ENCODE measurements around the gene CACNG8.

CACNG8 gene

DNA sequence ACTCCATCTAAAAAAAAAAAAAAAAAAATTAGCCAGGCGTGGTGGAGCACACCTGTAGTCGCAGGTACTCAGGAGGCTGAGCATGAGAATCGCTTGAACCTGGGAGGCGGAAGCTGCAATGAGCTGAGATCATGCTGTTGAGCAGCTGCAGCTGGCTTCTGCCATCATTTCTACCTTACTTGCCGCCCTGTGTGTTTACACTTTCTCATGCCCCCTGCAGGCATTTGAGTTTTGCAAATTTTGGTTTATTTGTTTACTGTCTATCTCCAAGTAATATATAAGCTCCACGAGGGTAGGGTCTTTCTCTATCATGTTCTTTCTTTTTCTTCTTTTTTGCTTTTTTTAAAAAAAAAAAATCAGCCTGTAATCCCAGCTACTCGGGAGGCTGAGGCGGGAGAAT is 46.7 kb downstream of the CACNG8 start:
- TF ChIP-seq POLR2AphosphoS5 (IDR thresholded peaks at IDR 0.05; ENCODE audit: low read depth, low read length) = no peak
- no peak for TF ChIP-seq SIN3A (IDR thresholded peaks at IDR 0.05; ENCODE audit: borderline replicate concordance, insufficient read depth, low read length)
- TF ChIP-seq, protein P1, sequence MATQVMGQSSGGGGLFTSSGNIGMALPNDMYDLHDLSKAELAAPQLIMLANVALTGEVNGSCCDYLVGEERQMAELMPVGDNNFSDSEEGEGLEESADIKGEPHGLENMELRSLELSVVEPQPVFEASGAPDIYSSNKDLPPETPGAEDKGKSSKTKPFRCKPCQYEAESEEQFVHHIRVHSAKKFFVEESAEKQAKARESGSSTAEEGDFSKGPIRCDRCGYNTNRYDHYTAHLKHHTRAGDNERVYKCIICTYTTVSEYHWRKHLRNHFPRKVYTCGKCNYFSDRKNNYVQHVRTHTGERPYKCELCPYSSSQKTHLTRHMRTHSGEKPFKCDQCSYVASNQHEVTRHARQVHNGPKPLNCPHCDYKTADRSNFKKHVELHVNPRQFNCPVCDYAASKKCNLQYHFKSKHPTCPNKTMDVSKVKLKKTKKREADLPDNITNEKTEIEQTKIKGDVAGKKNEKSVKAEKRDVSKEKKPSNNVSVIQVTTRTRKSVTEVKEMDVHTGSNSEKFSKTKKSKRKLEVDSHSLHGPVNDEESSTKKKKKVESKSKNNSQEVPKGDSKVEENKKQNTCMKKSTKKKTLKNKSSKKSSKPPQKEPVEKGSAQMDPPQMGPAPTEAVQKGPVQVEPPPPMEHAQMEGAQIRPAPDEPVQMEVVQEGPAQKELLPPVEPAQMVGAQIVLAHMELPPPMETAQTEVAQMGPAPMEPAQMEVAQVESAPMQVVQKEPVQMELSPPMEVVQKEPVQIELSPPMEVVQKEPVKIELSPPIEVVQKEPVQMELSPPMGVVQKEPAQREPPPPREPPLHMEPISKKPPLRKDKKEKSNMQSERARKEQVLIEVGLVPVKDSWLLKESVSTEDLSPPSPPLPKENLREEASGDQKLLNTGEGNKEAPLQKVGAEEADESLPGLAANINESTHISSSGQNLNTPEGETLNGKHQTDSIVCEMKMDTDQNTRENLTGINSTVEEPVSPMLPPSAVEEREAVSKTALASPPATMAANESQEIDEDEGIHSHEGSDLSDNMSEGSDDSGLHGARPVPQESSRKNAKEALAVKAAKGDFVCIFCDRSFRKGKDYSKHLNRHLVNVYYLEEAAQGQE (IDR thresholded peaks at IDR 0.05; ENCODE audit: insufficient read depth in 1 of 2, low read depth in 2 of 2, low read length in 2 of 2) = no peak
- no peak for TF ChIP-seq TAF1 (IDR thresholded peaks at IDR 0.05; ENCODE audit: borderline replicate concordance, insufficient read depth, low read length)
- TF ChIP-seq FOXP2 (optimal IDR thresholded peaks at IDR 0.05; ENCODE audit: borderline replicate concordance, extremely low read depth, extremely low read length, insufficient read depth) = no peak

DNA sequence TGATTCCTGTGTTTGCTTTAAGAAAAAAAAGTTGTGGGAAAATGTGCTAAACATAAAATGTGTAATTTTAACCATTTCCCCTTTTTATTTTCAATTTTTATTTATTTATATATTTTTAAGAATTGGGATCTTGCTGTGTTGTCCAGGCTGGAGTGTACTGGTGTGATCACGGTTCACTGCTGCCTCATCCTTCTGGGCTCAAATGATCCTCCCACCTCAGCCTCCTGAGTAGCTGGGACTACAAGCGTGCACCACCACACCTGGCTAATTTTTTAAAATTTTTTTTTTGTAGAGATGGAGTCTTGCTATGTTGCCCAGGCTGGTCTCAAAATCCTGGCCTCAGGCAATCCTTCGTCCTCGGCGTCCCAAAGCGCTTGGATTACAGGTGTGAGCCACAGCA is 47.7 kb downstream of the CACNG8 start:
- TF ChIP-seq FOXP2 (optimal IDR thresholded peaks at IDR 0.05; ENCODE audit: borderline replicate concordance, extremely low read depth, extremely low read length, insufficient read depth) (no peak), SIN3A (IDR thresholded peaks at IDR 0.05; ENCODE audit: borderline replicate concordance, insufficient read depth, low read length) (no peak), TAF1 (IDR thresholded peaks at IDR 0.05; ENCODE audit: borderline replicate concordance, insufficient read depth, low read length) (no peak), POLR2AphosphoS5 (IDR thresholded peaks at IDR 0.05; ENCODE audit: low read depth, low read length) (no peak)
- TF ChIP-seq, protein P1 (IDR thresholded peaks at IDR 0.05; ENCODE audit: insufficient read depth in 1 of 2, low read depth in 2 of 2, low read length in 2 of 2) = no peak

DNA sequence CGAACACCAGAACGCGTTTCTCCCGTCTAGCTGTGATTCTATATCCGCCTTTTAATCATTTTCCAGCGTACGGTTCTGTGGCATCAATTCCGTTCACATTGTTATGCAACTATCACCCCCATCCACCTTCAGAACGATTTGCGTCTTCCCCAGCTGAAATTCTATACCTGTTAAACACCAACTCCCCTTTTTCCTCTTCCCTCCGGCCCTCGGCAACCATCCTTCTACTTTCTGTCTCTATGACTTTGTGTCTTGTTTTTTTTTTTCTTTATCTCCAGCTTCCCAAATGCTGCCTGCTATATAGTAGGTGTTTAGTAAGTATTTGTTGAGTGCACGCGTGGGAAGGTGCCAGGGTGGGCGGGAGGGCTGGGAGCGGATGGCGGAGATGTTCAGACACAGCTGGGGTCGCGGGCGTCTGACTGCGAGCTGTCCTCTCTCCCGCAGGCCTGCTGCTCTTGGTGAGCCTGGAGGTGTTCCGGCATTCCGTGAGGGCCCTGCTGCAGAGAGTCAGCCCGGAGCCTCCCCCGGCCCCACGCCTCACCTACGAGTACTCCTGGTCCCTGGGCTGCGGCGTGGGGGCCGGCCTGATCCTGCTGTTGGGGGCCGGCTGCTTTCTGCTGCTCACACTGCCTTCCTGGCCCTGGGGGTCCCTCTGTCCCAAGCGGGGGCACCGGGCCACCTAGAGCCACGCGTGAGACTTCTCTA is 48.9 kb downstream of the CACNG8 start:
- TF ChIP-seq POLR2AphosphoS5 (IDR thresholded peaks at IDR 0.05; ENCODE audit: low read depth, low read length) (no peak), TAF1 (IDR thresholded peaks at IDR 0.05; ENCODE audit: borderline replicate concordance, insufficient read depth, low read length) (no peak), FOXP2 (optimal IDR thresholded peaks at IDR 0.05; ENCODE audit: borderline replicate concordance, extremely low read depth, extremely low read length, insufficient read depth) (no peak), SIN3A (IDR thresholded peaks at IDR 0.05; ENCODE audit: borderline replicate concordance, insufficient read depth, low read length) (no peak)
- TF ChIP-seq, protein P1 (IDR thresholded peaks at IDR 0.05; ENCODE audit: insufficient read depth in 1 of 2, low read depth in 2 of 2, low read length in 2 of 2) = no peak

DNA sequence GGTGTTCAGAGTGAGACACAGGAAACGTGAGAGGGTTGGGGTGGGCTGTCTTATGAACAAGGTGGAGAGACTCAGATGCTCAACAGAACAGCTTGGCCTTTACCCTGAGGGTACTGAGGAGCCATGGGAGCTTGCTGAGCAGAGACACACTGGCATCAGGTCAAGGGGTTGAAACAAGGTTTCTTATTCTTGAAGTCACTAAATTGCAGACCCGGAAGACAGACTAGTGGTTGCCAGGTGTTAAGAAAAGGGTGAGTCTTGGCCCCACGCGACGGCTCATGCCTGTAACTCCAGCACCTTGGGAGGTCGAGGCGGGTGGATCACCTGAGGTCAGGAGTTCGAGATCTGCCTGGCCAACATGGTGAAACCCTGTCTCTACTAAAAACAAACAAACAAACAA is 51.1 kb downstream of the CACNG8 start:
- TF ChIP-seq SIN3A (IDR thresholded peaks at IDR 0.05; ENCODE audit: borderline replicate concordance, insufficient read depth, low read length) (no peak), FOXP2 (optimal IDR thresholded peaks at IDR 0.05; ENCODE audit: borderline replicate concordance, extremely low read depth, extremely low read length, insufficient read depth) (no peak)

DNA sequence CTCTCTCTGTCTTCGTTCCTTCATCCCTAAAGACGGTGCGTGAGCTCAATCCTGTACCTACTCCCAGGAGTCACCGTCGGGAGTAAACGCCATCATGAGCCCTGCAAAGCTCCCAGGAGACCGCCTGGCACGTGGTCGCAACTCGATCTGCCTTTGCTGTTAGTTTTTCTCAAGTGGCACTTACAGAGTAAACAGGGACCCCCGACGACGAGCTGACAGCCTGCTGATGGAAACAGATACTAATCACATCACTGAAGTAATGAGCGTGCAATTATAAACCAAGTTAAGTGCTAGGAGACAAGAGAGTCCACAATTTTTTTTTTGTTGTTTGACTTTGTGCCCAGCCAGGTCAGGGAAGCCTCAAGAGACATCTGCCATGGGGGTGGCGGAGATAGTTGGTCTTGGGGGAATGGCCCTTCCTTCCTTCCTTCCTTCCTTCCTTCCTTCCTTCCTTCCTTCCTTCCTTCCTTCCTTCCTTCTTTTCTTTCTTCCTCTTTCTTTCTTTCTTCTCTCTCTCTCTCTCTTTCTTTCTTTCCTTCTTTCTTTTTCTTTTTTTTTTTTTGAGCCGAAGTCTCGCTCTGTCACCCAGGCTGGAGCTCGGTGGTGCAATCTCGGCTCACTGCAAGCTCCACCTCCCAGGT is 52.3 kb downstream of the CACNG8 start:
- TF ChIP-seq SIN3A (IDR thresholded peaks at IDR 0.05; ENCODE audit: borderline replicate concordance, insufficient read depth, low read length) = no peak
- no peak for TF ChIP-seq FOXP2 (optimal IDR thresholded peaks at IDR 0.05; ENCODE audit: borderline replicate concordance, extremely low read depth, extremely low read length, insufficient read depth)
- TF ChIP-seq POLR2AphosphoS5 (IDR thresholded peaks at IDR 0.05; ENCODE audit: low read depth, low read length) = no peak
- TF ChIP-seq, protein P1 (IDR thresholded peaks at IDR 0.05; ENCODE audit: insufficient read depth in 1 of 2, low read depth in 2 of 2, low read length in 2 of 2) = no peak
- TF ChIP-seq TAF1 (IDR thresholded peaks at IDR 0.05; ENCODE audit: borderline replicate concordance, insufficient read depth, low read length) = no peak
